Stimulated activated CD4-positive, alpha-beta T cell treated with anti-CD3 and anti-CD28 coated beads, TNF-alpha, amount 100 ng/mL, for 24 hours (primary cell): Measurements from ENCODE around the gene MTA1.

Experiments used
- DNase-seq, 3 experiments: peaks; one replicate each; pipeline ENCODE4 v3.0.0-alpha.2; 2020; ENCODE audit warnings: low read depth in 3 of 3

MTA1 gene

DNA sequence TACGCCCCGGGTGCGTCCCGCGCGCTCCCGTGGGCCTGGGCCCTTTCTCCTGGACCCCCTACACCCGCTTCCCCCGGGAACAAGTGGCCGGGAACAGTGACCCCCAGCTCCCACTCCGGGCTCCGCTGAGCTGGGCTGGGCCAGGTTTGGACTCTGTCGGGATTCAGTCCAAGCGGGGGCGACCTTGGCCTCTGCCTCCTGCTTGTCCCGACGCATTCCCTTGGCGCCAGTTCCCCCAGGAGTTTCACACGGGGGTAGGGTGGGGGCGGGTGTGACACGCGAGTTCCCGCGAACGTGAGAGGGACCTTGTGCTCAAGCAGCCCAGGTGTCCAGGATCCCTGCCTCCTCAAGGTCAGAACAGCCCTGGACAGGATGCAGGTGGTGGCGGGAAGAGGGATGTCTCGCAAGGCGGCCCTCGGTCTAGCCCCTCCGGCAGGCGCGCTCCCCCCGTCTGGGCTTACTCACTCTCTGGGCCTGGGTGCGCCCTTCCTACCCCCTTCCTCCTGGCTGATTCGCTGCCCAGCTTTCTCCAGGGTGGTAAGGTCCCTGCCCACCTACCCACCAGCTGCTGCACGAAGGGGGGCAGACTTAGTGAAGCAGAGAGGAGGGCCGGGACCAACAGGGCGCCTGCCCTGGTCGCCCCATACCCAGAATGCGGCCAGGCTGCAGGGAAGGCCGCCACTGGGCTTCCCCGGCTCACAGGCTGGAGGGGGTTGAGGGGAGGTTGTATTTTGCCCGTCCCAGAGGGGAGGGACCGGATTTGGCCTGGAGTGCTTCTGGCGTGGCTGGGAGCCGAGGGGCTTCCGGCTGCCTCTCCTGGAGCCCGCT lies 55.9 kb downstream of the MTA1 start:
- DNase-seq: no peak

DNA sequence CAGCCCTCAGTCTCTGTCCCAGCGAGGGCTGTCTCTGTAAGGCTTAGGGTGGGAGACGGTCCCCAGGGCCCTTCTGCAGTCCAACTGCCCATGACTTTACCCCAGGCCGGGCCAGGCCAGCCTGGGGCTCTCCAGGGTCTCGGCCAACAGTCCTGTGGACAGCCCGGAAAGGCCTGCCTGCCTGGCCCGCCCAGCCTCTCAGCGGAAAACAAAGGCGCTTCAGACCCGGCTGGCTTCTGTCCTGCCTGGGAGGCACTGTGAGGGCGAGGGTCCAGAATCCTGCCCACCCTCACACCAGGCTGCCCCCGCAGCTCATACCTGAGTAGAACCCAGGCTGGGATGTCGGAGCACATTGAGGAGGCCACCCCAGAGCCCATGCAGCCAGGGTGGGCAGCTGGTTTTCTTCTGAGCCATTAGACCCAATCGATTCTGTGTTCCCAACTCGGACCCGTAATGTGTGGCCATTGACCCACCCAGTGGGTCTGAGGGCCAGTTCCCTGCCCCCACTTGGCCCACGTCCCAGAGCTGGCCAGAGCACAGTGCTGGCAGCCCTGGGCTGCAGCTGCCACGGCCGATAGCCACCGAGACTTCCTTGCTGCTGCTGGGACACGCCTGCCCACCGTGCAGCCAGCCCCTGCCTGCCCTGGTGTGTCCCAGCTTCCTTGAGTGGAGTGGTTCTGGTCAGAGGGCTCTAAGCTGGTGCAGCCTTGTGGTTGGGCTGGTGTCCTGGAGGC lies 56.6 kb downstream of the MTA1 start:
- DNase-seq: no peak

DNA sequence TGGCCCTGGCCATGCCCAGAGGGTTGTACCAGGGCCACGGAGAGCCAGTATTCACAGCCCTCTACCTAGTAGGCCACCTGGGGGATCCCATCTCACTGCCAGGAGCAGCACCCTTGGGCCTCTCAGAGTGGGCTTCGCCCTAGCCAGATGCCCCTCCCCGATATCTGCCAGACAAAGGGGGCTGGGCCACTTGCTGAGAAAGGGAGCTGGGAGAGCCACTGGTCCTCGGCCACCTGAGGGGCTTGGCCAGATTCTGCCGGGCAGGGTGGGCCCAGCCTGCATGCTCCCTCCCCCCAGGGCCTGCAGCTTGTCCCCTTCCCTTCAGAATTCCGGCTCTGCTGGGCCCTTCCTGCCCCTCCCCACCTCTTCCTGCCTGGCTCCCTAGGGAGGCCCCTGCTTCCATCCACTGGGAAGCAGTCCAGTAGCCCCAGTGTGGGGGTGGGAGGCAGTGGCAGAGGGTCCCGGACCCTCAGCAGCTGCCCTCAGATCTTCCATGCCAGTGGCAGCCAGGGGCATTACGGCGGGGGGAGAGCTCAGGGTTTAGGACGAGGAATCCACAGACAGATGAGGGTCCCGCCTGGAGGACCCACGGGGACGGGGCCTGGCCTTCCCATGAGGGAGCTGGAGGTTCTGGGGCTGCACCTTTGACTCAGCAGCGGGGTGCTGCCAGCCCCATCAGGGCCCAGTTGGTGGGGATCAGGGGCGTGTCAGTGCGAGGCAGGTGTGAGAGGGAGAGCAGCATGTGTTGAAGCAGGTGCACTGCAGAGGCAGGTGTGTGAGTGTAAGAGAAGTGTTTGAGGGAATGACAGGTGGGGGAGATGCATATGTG lies 57.4 kb downstream of the MTA1 start:
- no peak for DNase-seq

DNA sequence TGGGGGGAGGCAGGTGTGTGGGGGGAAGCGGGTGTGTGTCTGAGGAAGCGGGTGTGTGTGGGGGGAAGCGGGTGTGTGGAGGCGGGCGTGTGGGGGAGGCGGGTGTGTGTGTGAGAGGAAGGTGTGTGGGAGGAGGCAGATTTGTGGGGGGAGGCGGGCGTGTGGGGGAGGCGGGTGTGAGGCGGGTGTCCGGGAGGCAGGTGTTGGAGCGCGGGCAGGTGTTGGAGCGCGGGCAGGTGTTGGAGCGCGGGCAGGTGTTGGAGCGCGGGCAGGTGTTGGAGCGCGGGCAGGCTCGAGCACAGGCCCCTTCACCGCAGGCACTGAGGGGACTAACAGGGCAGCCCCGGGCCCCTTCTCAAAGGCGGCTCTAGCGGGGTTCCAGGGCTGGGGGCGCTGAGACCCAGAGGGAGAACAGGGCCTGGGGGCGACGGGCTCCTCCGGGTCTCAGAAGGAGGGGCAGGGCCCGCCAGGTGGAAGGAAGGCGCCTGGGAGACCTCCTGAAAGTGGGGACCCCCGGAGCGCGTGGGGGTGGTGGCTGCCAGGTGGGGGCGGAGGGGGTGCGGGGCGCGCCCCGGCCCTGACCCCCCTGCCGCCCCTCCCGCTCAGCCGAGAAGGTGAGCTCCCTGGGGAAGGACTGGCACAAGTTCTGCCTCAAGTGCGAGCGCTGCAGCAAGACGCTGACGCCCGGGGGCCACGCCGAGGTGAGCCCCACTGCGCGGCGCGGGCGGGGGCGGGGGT lies 58.2 kb downstream of the MTA1 start:
- no peak for DNase-seq

DNA sequence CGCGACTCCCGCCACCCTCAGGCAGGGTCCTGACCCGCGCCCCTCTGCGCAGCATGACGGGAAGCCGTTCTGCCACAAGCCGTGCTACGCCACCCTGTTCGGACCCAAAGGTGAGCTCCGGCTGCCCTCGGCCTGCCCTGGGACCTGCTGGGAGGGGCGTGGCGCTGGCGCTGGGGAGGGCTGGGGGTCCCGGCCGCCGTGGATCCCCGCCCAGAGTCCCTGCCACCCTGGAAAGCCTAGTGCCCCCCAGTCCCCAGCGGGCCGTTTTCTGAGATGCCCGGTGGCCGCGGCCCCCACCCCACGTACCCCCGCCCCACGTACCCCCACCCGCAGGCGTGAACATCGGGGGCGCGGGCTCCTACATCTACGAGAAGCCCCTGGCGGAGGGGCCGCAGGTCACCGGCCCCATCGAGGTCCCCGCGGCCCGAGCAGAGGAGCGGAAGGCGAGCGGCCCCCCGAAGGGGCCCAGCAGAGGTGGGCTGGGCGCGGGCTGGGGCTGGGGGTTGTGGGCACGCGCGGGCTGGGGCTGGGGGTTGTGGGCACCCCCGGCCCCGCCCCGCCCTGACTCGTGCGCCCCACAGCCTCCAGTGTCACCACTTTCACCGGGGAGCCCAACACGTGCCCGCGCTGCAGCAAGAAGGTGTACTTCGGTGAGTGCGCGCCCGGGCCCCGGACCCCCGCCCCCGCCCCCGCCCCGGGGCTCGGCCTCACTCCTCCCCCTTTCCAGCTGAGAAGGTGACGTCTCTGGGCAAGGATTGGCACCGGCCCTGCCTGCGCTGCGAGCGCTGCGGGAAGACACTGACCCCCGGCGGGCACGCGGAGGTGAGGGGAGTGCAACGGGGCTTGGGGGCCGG lies 59.0 kb downstream of the MTA1 start:
- no peak for DNase-seq

DNA sequence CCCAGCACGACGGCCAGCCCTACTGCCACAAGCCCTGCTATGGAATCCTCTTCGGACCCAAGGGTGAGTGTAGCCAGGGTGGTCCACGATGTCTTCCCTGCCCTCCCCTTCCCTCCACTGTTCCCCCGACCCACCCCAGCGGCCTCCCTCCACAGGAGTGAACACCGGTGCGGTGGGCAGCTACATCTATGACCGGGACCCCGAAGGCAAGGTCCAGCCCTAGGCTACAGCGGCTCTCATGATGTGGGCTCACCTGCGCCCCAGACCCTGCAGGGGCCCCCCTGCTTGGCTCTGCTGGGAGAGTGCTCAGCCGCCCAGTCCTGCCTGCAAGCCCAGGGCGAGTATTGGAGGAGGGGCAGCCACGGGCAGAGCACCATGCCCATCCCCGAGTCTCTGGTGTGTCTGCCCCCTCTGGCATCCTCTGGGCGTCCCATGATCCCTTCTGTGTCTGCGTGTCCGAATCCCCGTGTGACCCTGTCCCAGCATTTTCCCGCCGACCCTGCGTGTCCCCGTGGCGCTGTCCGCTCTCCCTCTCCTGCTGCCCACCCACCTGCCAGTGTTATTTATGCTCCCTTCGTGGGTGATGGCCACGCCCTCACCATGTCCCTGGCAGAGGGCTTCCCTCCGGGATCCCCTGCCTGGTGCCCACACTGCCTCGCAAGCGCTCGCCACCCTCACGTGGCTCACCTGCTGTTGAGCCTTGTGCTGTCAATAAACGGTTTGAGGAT lies 60.0 kb downstream of the MTA1 start:
- DNase-seq: no peak

DNA sequence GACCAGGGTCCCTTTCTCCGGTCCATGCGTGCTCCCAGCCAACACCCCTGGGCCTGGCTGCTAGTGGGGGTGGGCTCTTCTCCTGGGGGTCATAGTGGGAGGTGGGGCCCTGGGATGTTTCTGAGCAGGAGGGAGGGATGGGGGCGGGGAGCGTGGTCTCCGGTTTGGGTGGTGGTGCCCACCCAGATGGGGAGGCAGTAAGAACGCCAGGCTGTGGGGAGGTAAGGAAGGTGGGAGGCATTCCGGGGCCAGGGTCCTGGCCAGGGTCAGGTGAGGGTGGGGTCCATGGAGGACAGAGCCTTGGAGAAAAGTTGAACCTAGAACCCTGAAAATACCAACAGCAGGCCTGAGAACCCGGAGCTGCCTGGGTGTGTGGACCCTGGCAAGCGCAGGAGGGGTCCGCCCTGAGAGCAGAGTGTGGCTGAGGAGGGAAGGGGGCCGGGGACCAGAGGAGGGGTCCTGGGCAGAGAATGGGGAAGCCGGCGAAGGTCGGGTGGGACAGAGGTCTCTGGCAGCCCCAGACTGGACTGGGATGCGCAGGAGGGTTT lies 60.6 kb downstream of the MTA1 start:
- no peak for DNase-seq

DNA sequence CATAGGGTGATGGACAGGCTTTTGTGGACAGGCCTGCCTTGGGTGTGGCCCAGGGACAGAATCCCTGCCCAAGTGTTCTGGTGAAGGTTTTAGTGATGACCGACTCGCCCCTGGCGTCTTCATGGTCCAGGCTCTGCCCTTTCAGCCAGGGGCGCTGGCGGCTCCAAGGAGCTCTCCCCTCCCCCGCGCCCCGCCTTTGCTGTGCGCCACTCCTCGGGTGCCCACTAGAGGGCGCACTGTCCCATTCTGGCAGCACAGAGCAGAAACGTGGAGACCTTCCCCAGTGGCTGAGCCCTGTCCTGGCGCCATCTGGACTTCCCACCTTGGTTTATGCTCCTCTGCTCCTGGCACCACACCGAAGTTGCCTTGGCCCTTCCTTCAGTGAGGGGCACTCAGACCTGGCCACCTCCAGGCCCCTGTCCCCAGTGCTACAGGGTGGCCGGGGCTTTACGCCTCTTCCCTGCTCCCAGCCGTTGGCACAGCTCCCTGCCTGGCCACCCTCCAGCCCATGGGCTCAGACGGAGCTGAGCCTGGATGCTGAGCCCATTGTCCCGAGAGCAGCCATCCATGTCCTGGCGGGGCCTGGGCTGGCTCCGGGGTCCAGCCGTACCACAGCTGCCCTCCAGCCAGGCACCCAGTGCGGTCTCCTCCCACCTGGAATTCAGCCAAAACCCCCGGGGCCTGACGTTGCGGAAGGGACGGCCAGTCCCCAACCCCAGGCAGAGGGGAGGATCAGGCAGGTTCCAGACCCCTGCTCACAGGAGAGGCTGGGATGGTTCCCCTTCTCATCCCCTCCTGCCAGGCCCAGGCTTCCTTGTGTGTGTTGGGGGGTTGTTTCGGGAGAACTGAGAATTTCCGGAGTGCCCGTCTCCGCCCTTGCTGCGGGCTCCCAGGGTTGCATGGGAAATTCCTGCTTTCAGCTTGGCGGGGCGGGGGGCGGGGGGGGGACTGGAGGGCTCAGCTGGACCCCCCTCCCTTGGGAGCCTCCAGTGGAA lies 61.5 kb downstream of the MTA1 start:
- DNase-seq: peak; percentile 79 to 87 (median 81)

DNA sequence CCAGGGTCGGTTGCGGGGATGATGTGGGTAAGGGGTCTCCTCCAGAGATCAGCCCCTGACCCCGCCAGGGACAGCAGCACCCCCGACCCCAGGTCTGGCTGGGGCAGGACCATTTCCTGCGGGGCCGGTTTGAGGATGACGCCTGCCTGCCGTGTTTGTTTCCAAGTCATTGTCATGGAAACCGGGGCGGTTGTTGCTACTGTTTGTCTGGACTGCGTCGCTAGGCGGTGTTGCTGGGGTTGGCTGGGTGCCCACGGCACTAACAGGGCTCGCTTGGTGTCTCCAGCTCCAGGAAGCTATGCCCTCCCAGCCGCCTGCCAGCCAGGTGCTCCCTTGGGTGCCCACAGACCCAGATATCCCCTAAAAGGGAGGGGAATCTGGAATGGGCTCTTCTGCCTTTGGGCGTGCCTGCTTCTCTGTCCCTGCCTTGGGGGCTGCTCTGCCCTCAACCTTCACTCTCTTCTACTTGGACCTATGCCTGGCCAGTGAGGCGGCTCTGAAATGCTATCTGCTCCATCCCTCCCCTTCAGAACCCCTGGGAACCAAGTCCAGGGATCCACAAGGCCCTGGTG lies 62.3 kb downstream of the MTA1 start:
- peak; percentile 75 to 89 (median 88) for DNase-seq

DNA sequence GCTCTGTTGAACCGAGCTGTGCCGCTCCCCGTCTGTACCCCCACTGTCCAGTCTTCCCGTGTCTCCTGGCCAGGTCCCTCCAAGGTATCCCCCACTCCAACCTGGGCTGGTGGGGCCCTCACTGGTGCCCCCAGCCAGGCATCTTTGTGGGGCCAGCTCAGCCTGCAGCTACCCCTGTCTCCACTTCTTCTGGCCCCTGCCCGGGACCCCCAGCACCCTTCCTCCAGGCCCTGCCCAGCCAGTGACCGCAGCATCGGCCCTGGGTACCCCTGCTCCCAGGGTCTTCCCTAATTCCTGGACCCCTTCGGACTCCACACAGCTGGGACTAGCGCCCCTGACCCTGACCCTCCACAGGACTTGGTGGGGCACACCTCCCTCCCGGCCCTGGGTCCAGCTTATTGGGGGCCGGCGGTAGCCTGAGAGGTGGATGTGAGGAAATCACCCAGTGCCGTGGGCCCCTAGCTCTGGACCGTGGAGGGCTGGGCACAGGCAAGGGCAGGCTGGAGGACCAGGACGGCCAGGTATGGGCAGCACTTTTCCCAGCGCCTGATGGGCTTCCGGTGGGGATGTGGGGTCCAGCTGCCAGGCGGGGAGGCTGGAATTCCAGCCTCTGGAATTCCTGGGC lies 63.0 kb downstream of the MTA1 start:
- DNase-seq: no peak

DNA sequence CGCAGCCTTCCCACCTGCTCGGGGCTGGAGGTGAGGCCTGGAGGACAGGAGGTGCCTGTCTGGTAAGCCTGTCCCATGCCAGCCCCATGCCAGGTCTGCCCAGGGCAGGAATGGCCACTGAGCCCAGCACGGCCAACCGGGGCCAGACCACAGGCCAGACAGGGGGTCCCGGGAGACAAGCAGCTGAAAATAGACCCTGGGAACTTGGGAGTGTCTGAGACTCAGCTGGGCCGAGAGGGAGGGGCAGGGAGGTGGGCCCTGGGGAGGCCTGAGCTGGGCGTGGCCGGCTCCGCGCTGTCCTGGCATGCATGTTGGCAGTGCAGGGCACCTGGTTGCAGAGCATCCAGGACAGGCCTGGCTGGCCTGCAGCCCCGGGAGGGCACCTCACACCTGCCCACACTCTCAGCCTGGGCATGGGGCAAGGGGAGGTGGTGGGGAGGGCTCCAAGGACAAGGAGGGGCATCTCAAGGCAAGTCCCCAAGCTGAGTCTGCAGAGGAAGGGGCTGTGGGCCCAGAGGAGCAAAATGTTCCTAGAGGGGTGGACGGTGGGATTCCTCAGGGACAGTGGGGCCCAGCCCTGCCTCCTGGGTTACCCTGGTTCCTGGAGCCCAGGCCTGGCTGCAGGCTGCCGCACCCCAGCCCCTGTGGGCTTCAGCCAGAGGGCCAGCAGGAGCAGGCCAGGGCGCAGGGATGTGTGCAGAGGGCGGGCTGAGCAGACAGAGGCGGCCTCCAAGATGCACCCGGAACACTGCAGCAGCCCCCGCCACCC lies 63.9 kb downstream of the MTA1 start:
- no peak for DNase-seq

DNA sequence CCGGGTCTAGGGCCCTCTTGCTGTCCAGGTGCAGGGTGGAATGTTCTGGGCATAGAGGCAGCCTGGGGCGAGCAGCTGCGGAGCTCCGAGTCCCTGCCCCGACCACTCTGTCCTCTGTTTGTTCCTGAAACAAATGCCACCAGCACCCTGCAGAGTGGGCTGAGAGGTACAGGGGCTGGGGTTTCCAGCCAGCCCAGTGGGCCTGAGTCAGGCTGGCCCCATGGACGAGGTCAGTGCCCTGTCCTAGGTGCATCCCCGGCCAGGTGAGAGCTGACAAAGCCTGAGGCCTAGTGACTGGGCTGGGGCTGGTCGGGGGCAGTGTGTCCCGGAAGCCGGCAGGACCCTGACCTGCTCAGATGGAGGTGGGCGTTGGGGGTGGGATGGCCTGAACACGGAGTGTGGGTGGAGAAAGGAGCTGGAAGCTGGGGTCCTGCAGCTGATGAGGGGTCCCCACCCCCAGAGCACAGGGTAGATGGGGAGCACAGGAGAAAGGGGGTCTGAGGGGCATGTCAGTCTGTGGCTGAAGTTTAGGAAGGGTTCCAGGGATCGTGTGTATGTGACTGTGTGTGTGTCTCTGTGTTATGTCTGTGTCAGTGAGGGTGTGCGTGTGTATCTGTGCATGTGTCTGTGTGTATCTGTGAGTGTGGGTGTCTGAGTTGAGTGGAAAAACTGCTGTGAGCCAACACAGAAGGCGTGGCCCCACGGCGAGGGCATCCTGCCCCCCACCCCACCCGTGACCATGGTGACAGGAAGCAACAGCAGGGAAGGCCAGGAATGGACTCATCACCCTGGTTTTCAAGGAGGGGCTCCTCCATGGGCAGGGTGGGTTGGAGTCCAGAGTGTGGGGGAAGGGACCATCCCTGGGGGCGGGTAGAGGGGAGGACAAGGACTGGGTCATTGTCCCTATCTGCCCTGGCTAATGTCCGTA lies 64.7 kb downstream of the MTA1 start:
- no peak for DNase-seq

DNA sequence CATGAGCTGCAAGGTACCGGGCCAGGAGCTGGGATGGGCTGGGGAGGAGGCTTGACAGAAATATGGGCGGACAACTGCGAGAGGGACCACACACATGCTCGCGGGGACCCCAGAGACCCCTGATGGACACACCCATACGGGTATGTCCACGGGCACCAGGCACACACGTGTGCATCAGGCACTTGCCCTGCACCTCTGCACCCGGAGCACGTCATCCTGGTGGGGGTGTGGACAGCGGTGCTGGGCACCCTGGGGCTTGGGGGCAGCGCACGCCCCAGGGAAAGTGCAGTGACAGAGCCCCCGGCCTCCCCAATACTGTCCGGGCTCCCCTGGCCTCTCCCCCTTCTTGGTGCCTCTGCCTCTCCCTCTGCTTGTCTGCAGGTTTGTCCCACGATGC lies 65.4 kb downstream of the MTA1 start:
- DNase-seq: no peak

DNA sequence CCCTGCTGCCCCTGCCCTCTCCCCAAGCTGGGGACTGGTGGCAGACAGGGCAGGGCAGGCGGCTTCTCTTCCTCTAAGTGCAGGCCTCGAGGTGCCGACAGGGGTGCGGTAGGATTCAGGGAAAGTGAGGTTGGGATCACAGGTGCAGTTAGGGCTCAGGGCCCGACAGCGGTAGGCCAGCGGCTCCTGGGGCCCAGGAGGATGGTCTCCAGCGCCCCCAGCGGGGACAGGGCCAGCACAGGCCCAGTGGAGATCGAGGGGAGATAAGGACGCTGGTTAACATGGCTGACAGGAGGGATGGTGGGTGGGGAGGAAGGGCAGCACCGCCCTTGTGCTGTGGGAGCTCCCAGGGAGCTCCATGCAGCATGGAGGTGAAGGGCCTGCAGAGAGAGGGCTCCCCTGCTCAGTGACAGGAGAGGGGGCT lies 66.1 kb downstream of the MTA1 start:
- peak in 1 of 3 experiments; percentile 34 for DNase-seq

DNA sequence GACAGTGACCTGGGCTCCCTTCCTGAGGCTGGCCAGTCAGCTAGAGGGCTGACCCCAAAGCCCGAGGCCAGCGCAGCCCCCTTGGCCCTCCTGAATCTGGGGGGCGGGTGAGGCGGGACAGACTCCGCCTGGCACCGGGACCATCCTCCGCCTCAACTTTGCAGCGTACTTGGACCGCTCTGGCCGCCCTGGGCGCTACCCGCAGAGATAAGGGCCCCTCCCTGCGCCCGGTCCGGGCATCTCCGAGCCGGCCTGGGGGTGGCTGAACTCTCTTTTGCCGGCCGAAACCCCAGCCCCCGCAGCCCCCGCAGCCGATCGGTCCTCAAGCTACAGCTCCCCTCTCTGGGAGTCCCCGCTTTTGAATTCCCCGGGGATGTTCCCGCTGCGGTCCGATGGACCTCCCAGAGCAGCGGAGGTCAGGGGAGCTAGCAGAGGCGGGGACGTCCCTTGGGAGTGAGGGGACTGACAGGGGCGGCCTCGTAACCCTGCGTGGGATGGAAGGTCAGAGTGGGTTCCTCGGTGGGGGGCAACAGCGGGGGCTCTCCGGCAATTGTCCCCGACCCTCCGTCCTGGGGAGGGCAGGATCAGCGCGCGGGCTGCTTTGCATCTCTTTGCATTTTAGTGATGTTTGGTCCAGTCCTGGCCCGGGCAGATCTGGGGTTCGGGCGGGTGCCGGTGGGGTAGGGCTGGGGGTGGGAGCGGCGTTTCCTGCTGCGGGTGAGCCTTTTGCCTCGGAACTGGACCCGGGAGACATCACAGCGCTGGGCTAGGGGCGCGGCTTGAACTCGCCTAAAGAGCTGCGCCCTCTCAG lies 66.7 kb downstream of the MTA1 start, which contains the start of gene CRIP1:
Gene CRIP1, plus strand, starts transcription at position 724 of the 811 bp plus-strand sequence. CDS start 374 bp downstream, outside the sequence.
- no peak for DNase-seq
